ENCODE results near the gene CEACAM1. TPM values are rescaled to one million over a fixed set of nuclear protein-coding genes. Genes with fewer than 3 reads are reported as not detected.
A peak's percentile ranks its signal among the peaks of the same experiment; 100 is the strongest.

The CEACAM1 gene
- total and polyA plus RNA-seq, 9 of the 15 experiments (the other 6 are each of a cell fraction or from before 2014, with no cell fraction given): 0.04 to 0.16 (median 0.10) TPM; not detected in 1

GRCh38 chr19:42524943-42525342 is 3.3 kb downstream of the CEACAM1 start (continued):
- TF ChIP-seq TOE1 (IDR thresholded peaks at IDR 0.05; ENCODE audit: borderline replicate concordance) (no peak), TOE1 (CRISPR knock-in tag; IDR thresholded peaks at IDR 0.05; ENCODE audit: borderline replicate concordance, low read depth) (no peak)

GRCh38 chr19:42524250-42524649 is 4.0 kb downstream of the CEACAM1 start:
- no peaks in the 10 kb centered on the region; a peak in 2 of 5 replicates for H3K4me1 ChIP-seq (replicated peaks in 1 of 2; ENCODE audit: control insufficient read depth in 2 of 2, insufficient read depth in 2 of 2, low read length in 2 of 2)
- H3K36me3 ChIP-seq (ENCODE audit: control insufficient read depth, insufficient read depth, low read length): no peaks in the 10 kb centered on the region
- no peaks in the 10 kb centered on the region for H3K9me3 ChIP-seq (replicated peaks; ENCODE audit: control insufficient read depth, insufficient read depth, low read depth, low read length)
- H3K9me1 ChIP-seq (ENCODE audit: control insufficient read depth, insufficient read depth, low read length): no peaks in the 10 kb centered on the region
- WGBS (ENCODE audit: insufficient coverage, low coverage, missing lambda C conversion rate): 0% methylated on average over 4 of the region's 5 CpGs
- POLR2A ChIA-PET: interaction anchor here (0.5 kb wide), 1 partner anchor 80 kb away, joined by 3 read pairs; no protein-coding TSS in a partner anchor
- no peak for ATAC-seq
- no peak overlapping the region for H2AFZ ChIP-seq (ENCODE audit: low read depth, low read length)
- BruUV-seq (replicated peaks): no TSS peak
- CTCF ChIA-PET (ENCODE audit: low intra/inter-chr PET ratio): no interaction called here
- no peak overlapping the region for H3K4me2 ChIP-seq (ENCODE audit: insufficient read depth, low read length)
- in situ Hi-C loops (cut with MboI): no loop called here
- DNase-seq (ENCODE audit: extremely low read depth in 1 of 4, low spot score in 3 of 4): peak in 2 of 4 experiments; percentile 2
- no peak overlapping the region for H3K9ac ChIP-seq (ENCODE audit: insufficient read depth in 1 of 2, low read depth in 2 of 2, low read length in 2 of 2)
- no peaks in the 10 kb centered on the region for H3K79me2 ChIP-seq (ENCODE audit: control insufficient read depth, insufficient read depth, low read length)
- no peaks in the 10 kb centered on the region for H4K20me1 ChIP-seq (replicated peaks; ENCODE audit: control insufficient read depth, insufficient read depth, low read length)
- intact Hi-C loops (cut with micrococcal nuclease): no loop called here
- H3K27me3 ChIP-seq (ENCODE audit: control insufficient read depth in 2 of 2, insufficient read depth in 2 of 2, low read length in 2 of 2): peaks cover 0 to 20% of the 10 kb centered on the region in 2 experiments; a peak in 3 of 5 replicates
- FAIRE-seq: no peak
- no peak overlapping the region for H3K27ac ChIP-seq (ENCODE audit: extremely low read depth, low read depth, low read length)
- H3K4me3 ChIP-seq: no peak overlapping the region
- TF ChIP-seq CEBPZ (IDR thresholded peaks at IDR 0.05; ENCODE audit: borderline replicate concordance, low read depth, low read length): no peak
- TF ChIP-seq PTTG1 (tag; IDR thresholded peaks at IDR 0.05; ENCODE audit: low read depth): no peak
- no peak for TF ChIP-seq THRAP3 (IDR thresholded peaks at IDR 0.05; ENCODE audit: borderline replicate concordance)
- TF ChIP-seq ESRRB (CRISPR knock-in tag; IDR thresholded peaks at IDR 0.05; ENCODE audit: borderline replicate concordance): no peak
- TF ChIP-seq ZNF24 (IDR thresholded peaks at IDR 0.05): no peak
- TF ChIP-seq SMARCA4 (IDR thresholded peaks at IDR 0.05): no peak
- TF ChIP-seq RBM22 (IDR thresholded peaks at IDR 0.05; ENCODE audit: low read depth, low read length, poor library complexity, severe bottlenecking): no peak
- TF ChIP-seq HINFP (tag; conservative IDR thresholded peaks at IDR 0.05; ENCODE audit: low read depth): no peak
- no peak for TF ChIP-seq TGIF2 (CRISPR knock-in tag; IDR thresholded peaks at IDR 0.05)
- TF ChIP-seq CREBBP (IDR thresholded peaks at IDR 0.05; ENCODE audit: low read depth, low read length): no peak
- no peak for TF ChIP-seq FOSL1 (tag; conservative IDR thresholded peaks at IDR 0.05)
- no peak for TF ChIP-seq PCBP2 (IDR thresholded peaks at IDR 0.05; ENCODE audit: low read depth, low read length, poor library complexity, severe bottlenecking)
- no peak for TF ChIP-seq C11orf30 (IDR thresholded peaks at IDR 0.05; ENCODE audit: low read depth)
- TF ChIP-seq SMARCC2 (IDR thresholded peaks at IDR 0.05; ENCODE audit: low read depth): no peak

All from K562 (cell line).